ENCODE data around the gene TRAPPC10. TPM values are rescaled to one million over a fixed set of nuclear protein-coding genes. Genes with fewer than 3 reads are reported as not detected.

TRAPPC10 gene
- total and polyA plus RNA-seq, 8 donors: 7.2 to 19.1 (median 11.5) TPM

DNA sequence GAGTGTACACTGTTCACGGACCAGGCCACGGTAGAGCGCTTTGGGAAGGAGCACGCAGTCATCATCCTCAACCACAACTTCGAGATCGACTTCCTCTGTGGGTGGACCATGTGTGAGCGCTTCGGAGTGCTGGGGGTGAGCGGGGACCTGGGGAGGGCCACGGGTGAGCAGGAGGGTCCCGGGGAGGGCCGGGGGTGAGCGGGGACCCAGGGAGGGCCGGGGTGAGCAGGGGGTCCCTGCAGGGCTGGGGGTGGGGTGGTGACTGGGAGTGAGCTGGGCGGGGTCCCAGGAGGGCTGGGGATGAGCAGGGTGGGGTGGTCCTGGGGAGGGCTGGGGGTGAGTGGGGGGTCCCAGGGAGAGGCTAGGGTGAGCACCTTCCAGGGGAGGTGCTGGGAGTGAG is 44.1 kb upstream of the TRAPPC10 start:
- Histone ChIP-seq H3K4me1 (no peaks in the 10 kb centered on the region), H3K27ac (no peak overlapping the region), H3K9me3 (no peaks in the 10 kb centered on the region), H3K27me3 (no peaks in the 10 kb centered on the region), H3K4me3 (no peak overlapping the region), H3K36me3 (peaks cover 0 to 35% (median 14%) of the 10 kb centered on the region in 3 donors)
- intact Hi-C loops (cut with DNase I): loop anchor here in 1 of 3 donors (10.0 kb wide), 1 partner anchor 103 kb away; the partner anchor contains the start of gene AGPAT3
- DNase-seq: no peak
- TF ChIP-seq, protein P1, sequence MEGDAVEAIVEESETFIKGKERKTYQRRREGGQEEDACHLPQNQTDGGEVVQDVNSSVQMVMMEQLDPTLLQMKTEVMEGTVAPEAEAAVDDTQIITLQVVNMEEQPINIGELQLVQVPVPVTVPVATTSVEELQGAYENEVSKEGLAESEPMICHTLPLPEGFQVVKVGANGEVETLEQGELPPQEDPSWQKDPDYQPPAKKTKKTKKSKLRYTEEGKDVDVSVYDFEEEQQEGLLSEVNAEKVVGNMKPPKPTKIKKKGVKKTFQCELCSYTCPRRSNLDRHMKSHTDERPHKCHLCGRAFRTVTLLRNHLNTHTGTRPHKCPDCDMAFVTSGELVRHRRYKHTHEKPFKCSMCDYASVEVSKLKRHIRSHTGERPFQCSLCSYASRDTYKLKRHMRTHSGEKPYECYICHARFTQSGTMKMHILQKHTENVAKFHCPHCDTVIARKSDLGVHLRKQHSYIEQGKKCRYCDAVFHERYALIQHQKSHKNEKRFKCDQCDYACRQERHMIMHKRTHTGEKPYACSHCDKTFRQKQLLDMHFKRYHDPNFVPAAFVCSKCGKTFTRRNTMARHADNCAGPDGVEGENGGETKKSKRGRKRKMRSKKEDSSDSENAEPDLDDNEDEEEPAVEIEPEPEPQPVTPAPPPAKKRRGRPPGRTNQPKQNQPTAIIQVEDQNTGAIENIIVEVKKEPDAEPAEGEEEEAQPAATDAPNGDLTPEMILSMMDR (IDR thresholded peaks at IDR 0.05): no peak
- no peak for ATAC-seq
- 93 to 96% methylated on average over 9 to 15 of the region's 15 CpGs for WGBS, 2 donors
- FAIRE-seq: no peak

DNA sequence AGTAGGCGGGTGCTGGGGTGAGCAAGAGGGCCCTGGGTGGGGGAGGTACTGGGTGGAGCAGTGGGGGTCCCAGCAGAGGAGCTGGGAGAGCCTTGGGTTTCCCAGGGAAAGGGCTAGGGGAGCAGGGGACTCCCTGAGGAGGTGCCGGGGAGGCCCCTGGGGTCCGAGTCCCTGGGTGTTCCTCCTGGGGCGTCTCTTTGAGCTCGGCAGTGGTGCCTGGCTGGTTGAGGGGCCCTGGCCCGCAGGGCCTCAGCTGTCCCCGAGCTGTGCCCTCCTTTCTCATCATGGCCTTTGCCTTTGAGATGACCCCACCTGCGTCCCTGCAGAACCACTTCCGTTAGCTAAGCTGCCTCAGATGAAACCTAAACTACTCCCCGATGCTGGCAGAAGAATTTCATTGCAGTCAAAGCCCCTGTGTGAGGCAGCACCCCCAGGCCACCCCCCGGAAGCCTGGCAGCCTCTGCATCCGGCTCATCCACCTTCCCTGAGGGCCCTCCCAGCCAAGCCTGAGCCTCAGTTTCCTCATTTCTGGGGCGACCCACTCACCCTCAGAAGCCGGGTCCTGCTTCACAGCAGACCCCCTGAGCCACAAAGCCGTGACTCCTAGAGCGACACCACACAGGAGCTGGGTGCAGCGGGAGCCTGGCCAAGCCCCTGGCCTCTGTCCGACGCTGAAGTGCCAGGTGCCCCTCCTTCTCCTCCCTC is 43.5 kb upstream of the TRAPPC10 start:
- DNase-seq (no peak), ATAC-seq (no peak), FAIRE-seq (no peak)
- Histone ChIP-seq H3K4me3 (no peak overlapping the region), H3K9me3 (no peaks in the 10 kb centered on the region), H3K36me3 (peaks cover 0 to 35% (median 14%) of the 10 kb centered on the region in 3 donors), H3K4me1 (no peaks in the 10 kb centered on the region), H3K27me3 (no peaks in the 10 kb centered on the region), H3K27ac (no peak overlapping the region)
- TF ChIP-seq, protein P1 (IDR thresholded peaks at IDR 0.05): no peak
- 93 to 94% methylated on average over 18 to 19 of the region's 19 CpGs for WGBS, 2 donors
- intact Hi-C loops (cut with DNase I): loop anchor here in 1 of 3 donors (10.0 kb wide), 1 partner anchor 104 kb away; the partner anchor contains the start of gene AGPAT3

DNA sequence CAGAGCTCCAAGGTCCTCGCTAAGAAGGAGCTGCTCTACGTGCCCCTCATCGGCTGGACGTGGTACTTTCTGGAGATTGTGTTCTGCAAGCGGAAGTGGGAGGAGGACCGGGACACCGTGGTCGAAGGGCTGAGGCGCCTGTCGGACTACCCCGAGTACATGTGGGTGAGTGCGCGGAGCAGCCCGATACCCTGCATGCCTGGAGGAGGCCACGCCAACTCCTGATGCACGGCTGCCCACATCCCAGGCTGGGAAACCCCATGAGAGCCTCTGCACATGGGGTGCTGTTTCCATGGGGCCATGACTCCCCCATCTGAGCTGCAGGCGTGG is 43.0 kb upstream of the TRAPPC10 start:
- FAIRE-seq: no peak
- DNase-seq: peak in 1 of 6 donors; percentile 64
- ATAC-seq: no peak
- Histone ChIP-seq H3K9me3 (no peaks in the 10 kb centered on the region), H3K4me3 (no peak overlapping the region), H3K4me1 (no peaks in the 10 kb centered on the region), H3K27me3 (no peaks in the 10 kb centered on the region), H3K36me3 (peaks cover 0 to 35% (median 14%) of the 10 kb centered on the region in 3 donors), H3K27ac (no peak overlapping the region)
- TF ChIP-seq, protein P1 (IDR thresholded peaks at IDR 0.05): no peak
- 96 to 99% methylated on average over 17 of the region's 17 CpGs for WGBS, 2 donors
- intact Hi-C loops (cut with DNase I): loop anchor here in 1 of 3 donors (10.0 kb wide), 1 partner anchor 104 kb away; the partner anchor contains the start of gene AGPAT3

DNA sequence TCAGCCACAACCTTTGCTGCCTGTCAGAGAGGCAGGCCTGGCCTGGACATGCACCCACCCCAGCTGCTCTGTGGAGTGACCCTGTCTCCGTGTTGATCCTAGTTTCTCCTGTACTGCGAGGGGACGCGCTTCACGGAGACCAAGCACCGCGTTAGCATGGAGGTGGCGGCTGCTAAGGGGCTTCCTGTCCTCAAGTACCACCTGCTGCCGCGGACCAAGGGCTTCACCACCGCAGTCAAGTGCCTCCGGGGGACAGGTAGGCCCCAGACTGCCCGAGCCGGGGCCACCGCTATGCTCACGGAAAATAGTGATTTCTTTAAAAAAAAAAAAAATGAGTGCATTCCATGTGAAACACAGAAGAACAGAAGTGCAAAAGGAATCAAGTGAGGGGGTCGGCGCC is 41.6 kb upstream of the TRAPPC10 start:
- 94% methylated on average over 18 of the region's 18 CpGs for WGBS, 2 donors

More for the DNA sequence above, 41.6 kb upstream of the TRAPPC10 start:
- FAIRE-seq (no peak), DNase-seq (no peak), ATAC-seq (no peak)
- H3K9me3 ChIP-seq: no peaks in the 10 kb centered on the region
- TF ChIP-seq, protein P1 (IDR thresholded peaks at IDR 0.05): no peak
- peaks cover 0 to 35% (median 14%) of the 10 kb centered on the region in 3 donors for H3K36me3 ChIP-seq
- intact Hi-C loops (cut with DNase I): no loop called here
- H3K4me1 ChIP-seq: no peaks in the 10 kb centered on the region
- no peaks in the 10 kb centered on the region for H3K27me3 ChIP-seq
- H3K27ac ChIP-seq: no peak overlapping the region
- H3K4me3 ChIP-seq: no peak overlapping the region

Measured in pancreas (tissue), 10 donors.